K562 treated with DMSO at 1 percent for 4 hours (cell line): ENCODE data around the gene PPIC. TPM values are rescaled to one million over a fixed set of nuclear protein-coding genes. Genes with fewer than 3 reads are reported as not detected.

Experiments
- total RNA-seq: library from RNA; unstranded; fragments of 300-600 nt; gene quantifications from 2 replicates; pipeline ENCODE4 v1.2.3, GENCODE V29; 2022; ENCODE audit not compliant: insufficient read depth

The PPIC gene
- 3.6 and 6.1 TPM in 2 replicates for total RNA-seq

GRCh38 chr5:123036391-123037103, at the start of gene PPIC:
Gene PPIC (minus strand): TSS chr5:123036725. CDS start chr5:123036625, 100 bp downstream.

Other genes with a start within 250 kb of the PPIC start
- 7.2 and 10.9 TPM in 2 replicates for gene SNX24, start 191.1 kb downstream of the PPIC start, total RNA-seq
- not detected in 2 replicates for gene PRDM6, start 52.5 kb upstream of the PPIC start, total RNA-seq